ENCODE results near the gene KANK2.

Gene KANK2

DNA sequence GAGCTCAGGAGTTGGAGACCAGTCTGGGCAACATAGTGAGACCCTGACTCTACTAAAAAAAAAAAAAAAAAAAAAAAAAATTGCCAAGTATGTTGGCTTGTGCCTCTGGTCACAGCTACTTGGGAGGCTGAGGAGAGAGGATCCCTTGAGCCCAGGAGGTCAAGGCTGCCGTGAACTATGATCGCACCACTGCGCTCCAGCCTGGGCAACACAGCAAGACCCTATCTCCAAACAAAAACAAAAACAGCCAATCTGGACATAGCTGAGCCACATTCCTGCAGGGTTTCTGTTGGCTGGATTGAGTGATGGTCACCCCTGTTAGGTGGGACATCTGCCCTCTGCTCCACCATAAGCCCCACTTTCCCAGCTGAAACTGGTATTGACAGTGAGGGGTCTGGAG is 28.5 kb upstream of the KANK2 start:
- no peak for DNase-seq (ENCODE audit: low read depth)

DNA sequence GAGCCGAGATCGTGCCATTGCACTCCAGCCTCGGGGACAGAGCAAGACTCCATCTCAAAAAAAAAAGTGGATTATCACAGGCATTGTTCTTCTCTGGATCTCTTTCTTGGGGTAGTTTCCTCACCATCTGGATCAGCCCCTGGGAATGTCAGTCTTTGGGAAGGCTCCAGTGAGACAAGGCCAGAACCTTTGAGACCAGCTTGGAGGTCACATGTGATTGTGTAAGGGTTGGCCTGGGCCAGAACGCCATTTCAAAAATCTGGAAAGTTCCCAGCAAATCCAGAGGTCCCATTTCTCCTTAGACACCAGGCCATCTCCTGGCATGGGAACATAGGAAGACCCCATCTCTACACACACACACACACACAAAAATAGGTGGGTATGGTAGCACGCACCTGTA is 27.8 kb upstream of the KANK2 start:
- DNase-seq (ENCODE audit: low read depth): no peak

DNA sequence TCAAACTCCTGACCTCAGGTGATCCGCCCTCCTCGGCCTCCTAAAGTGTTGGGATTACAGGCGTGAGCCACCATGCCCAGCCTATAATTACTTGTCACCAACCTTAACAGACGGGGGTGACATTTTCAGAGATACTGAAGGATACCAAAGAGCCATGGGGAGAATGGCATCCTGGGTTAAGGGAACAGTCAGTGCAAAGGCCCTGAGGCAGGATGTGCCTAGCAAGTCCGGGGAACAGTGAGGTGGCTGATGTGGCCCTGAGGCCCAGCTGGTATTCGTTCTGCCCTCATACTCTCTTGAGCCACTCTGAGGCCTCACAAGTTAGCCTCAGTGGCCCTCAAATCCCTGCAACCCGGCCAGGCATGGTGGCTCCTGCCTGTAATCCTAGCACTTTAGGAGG is 27.1 kb upstream of the KANK2 start:
- no peak for DNase-seq (ENCODE audit: low read depth)

DNA sequence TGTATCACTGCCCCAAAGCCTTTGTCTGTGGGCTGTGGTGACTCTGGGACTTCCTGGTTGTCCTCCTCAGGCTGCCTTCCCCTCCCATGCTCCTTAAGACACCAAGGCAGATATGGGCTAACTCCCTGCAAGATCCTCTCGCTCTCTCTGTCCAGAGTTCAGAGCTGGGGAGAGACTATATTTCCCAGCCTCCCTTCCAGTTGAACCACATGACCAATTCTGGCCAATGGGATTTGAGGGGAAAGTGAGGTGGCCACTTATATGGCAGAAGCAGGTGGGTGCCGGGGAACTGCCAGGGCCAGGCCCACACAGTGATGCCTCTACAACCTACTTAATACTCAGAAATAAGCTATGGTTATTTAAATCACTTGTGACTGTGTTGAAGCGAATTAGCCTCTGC is 25.9 kb upstream of the KANK2 start:
- no peak for DNase-seq (ENCODE audit: low read depth)

DNA sequence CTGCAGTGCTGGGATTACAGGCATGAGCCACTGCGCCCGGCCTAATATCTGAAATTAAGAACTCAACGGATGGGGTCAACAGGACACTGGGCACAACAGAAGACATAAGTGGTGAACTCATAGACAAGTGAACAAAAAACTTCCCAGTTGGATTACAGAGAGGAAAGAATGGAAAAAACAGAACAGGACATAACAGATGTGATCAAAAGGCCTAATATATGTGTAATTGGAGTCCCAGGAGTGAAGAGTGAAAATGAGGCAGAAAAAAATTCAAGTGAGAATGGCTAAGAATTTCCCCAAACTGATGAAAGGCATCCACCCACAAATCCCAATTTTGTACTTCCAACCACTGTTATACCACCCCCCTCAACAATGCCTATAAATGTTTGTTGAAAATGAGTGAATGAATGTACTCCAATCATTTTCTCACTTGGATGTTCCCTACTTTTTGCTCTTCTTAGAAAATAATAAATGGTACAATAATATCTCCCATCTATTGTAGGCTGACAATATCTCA is 23.8 kb upstream of the KANK2 start:
- DNase-seq (ENCODE audit: low read depth): no peak

- DNase-seq (ENCODE audit: low read depth): no peak
Measured at GRCh38 chr19:11214387-11214786, 17.0 kb upstream of the KANK2 start.

- DNase-seq (ENCODE audit: low read depth): no peak
Measured at GRCh38 chr19:11210656-11210928, 13.2 kb upstream of the KANK2 start.

DNA sequence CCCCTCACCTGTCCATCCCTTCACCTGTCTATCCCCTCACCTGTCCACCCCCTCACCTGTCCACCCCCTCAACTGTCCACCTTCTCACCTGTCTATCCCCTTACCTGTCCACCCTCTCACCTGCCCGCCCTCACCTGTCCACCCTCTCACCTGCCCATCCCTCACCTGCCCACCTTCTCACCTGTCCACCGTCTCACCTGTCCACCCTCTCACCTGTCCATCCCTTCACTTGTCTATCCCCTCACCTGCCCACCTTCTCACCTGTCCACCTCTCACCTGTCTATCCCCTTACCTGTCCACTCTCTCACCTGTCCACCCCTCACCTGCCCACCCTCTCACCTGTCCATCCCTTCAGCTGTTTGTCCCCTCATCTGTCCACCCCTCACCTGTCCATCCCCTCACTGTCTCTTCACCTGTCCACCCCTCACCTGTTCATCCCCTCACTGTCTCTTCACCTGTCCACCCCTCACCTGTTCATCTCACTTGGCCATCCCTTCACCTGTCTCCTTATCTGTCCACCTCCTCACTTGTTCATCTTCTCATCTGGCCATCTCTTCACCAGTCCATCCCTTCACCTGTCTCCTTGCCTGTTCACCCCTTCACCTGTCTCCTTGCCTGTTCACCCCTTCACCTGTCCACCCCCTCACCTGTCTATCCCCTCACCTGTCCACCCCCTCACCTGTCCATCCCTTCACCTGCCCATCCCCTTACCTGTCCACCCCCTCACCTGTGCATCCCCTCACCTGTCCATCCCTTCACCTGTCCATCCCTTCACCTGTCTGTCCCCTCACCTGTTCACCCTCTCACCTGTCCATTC is 12.7 kb upstream of the KANK2 start:
- no peak for DNase-seq (ENCODE audit: low read depth)

GRCh38 chr19:11208561-11209471 is 11.5 kb upstream of the KANK2 start:
- DNase-seq (ENCODE audit: low read depth): peak; percentile 48

- DNase-seq (ENCODE audit: low read depth): no peak
Measured at GRCh38 chr19:11205939-11206570, 8.7 kb upstream of the KANK2 start.

DNA sequence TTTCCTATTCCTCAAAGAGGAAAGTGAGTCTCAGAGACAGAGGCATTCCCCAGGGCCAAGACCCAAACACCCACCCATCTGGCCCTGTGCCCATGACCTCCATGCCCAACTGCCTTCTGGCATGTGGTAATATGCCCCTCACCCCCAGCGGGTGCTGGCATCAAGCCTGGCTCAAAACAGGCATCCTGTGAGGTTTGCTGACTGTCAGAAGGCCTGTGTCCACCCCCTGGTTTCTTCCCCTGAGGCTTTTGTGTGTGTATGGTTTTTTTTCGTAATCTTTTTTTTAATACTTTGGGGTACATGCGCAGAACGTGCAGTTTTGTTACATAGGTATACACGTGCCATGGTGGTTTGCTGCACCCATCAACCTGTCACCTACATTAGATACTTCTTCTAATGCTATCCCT is 7.6 kb upstream of the KANK2 start:
- peak; percentile 65 for DNase-seq (ENCODE audit: low read depth)

DNA sequence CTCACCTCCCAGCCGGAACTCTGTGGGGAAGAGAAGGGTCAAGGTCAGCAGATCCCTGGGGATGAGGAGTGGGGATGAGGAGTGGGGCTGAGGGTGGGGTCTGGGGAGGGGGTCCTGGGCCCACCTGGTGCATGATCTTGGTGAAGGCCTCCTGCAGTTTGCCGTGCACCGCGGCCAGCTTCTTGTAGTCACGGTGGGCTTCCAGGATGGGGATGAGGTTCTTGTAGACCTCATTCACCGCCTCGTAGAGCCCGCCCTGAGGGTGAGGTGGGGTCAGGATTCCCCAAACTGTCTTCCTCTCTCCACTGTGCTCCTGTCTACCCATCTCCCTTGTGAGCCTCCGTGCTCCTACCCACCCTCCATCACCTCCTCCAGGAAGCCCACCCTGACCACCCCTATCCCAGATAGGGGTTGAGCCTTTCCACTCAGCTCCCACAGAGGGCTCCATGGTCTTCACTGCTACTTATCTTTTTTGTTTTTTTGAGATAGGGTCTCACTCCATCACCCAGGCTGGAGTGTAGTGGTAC is 6.8 kb upstream of the KANK2 start:
- no peak for DNase-seq (ENCODE audit: low read depth)

DNA sequence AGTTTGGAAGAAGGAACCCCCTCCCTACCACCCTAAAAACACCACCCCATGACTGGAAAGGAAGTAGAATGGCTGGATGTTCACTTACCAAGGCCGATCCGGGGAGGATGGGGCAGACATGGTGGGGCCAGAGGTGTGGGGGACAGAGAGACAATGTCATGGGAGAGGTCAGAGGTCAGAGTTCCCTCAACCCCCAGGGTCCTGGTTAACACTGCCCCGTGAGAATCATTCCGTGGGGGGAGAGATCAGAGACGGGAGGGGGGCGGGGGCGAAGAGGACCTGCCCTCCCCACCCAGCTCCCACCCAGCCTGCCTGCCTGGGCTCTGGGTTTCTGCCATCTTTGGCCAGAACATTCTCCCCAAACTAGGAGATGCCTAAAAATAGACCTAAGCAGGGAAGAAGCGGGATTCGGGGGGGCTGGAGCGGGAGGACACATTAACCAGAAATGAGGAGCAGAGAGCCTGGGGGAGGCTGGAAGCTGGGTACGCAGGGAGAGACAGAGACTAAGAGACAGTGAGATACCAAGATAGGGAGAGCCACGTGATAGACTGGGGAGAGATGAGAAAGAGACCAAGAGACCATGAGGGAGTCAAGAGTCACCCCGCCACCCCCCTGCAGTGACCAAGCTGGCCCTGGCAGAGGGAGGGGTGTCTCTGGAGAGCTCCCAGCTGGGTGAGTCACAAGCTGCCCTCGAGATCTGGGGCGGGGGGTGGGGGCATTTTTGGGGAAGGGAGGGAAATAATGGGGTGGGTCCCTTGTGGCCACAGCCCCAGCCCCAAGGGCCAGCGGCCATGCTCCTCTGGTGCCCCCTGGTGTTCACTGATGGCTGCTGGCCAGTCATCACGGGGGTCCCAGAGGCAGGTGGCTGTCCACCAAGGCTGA is 6.1 kb upstream of the KANK2 start:
- peak; percentile 85 for DNase-seq (ENCODE audit: low read depth)

DNA sequence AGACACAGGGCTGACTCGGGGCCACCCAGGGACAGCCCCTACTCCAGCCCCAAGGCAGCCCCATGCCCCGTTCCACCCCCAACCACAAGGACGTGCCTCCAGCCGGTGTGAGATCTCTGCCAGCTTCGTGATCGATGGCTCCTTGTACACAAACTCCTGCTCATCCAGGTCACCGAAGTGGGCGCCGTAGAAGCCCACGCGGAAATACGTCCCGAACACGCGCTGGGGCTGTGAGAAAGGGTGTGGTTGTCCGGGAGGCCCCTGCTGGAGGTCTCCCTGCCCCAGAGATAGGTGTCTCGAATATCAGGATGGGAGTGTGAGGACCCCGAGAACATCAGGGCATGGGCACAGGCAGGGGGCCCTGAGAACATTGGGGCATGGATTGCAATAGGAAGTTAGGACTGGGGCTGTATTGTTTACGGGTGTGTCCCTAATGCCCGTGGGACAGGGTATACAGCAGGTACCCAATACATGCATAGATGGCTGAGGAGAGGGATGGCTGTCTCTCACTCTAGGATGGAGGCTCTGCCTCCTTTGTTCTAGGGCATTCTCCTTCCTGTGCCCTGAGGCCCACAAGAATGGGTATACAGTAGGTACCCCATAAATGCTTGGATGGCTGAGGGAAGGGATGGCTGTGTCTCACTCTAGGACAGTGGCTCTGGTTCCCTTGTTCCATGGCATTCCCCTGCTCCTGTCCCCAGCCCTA is 5.3 kb upstream of the KANK2 start:
- DNase-seq (ENCODE audit: low read depth): no peak

DNA sequence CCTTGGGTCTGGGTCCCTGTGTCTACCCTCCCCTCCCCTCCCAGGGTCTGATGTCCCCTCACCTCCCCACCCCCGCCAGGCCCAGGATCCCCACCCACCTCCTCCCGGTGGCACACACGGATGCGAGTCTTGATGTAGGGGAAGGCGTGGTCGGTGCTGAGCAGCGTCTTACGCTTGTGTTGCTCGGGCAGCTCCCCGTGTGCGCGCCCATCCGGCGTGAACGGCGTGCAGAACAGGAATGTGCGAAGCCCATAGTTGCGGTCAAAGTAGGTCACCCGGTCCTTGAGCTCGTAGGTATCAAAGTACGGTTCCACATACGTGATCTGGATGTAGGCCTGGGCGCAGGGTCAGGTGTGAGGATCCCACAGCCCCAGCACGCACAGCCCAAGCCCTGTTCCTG is 4.4 kb upstream of the KANK2 start:
- DNase-seq (ENCODE audit: low read depth): no peak

- no peak for DNase-seq (ENCODE audit: low read depth)
Measured at GRCh38 chr19:11200931-11201330, 3.6 kb upstream of the KANK2 start.

GRCh38 chr19:11200015-11200574 is 2.8 kb upstream of the KANK2 start:
- DNase-seq (ENCODE audit: low read depth): no peak

GRCh38 chr19:11199517-11199916 is 2.2 kb upstream of the KANK2 start:
- no peak for DNase-seq (ENCODE audit: low read depth)

GRCh38 chr19:11198769-11199424 is 1.6 kb upstream of the KANK2 start:
- DNase-seq (ENCODE audit: low read depth): no peak

GRCh38 chr19:11198175-11198534 is 810 bp upstream of the KANK2 start:
- DNase-seq (ENCODE audit: low read depth): no peak

Measured in fibroblast of gingiva (primary cell).